Vagina (tissue), 2 donors: Measurements from ENCODE around the gene CHN1.

Experiments used
- POLR2A ChIP-seq, 2 donors: fragments of 450-650 bp; IDR thresholded peaks; one replicate each; pipeline ENCODE4 v1.6.1; 2017; ENCODE audit warnings: antibody characterized with exemption in 2 of 2, mild to moderate bottlenecking in 2 of 2, moderate library complexity in 2 of 2
- POLR2AphosphoS5 ChIP-seq, 2 donors: sonication (generic); formaldehyde crosslinking; IDR thresholded peaks; one replicate each; pipeline ENCODE4 v1.9.0; 2017; ENCODE audit warnings: antibody characterized with exemption in 2 of 2, mild to moderate bottlenecking in 2 of 2, low read depth in 1 of 2; ENCODE audit not compliant: insufficient read depth in 1 of 2
- TF ChIP-seq, protein P1 (sequence below), 3 experiments: fragments of 450-650 bp in 2 of 3; fragments of 200-600 bp in 1 of 3; sonication (generic) in 1 of 3; IDR thresholded peaks; one replicate each; pipeline ENCODE4 v1.5.1; 2017 to 2019; ENCODE audit warnings: antibody characterized with exemption in 3 of 3, mild to moderate bottlenecking in 2 of 3, moderate library complexity in 2 of 3

DNA sequence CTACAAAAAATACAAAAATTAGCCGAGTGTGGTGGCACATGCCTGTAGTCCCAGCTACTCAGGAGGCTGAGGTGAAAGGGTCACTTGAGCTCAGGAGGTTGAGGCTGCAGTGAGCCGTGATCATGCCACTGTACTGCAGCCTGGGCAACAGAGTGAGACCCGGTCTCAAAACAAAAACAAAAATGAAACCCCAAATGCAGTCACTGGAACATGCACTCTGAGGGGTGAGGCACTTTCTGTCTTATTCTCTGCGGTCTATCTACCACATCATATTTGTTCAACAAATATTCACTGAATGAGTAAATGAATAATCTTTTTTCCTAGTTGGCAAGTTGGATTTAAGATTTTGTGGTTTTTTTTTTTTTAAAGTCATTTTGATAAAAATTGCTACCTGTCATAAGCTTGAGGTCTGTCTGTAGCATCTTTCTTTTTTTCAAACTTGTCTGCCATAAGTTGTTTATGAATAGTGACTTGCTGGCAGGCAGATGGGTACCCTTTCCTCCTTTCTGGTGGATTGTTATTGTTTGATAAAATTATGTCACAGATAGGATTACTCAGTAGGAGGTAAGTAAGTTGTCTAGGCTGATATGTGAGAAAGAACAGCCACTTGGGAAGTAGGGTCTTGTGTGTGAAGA lies 252.7 kb downstream of the CHN1 start:
- TF ChIP-seq, protein P1, sequence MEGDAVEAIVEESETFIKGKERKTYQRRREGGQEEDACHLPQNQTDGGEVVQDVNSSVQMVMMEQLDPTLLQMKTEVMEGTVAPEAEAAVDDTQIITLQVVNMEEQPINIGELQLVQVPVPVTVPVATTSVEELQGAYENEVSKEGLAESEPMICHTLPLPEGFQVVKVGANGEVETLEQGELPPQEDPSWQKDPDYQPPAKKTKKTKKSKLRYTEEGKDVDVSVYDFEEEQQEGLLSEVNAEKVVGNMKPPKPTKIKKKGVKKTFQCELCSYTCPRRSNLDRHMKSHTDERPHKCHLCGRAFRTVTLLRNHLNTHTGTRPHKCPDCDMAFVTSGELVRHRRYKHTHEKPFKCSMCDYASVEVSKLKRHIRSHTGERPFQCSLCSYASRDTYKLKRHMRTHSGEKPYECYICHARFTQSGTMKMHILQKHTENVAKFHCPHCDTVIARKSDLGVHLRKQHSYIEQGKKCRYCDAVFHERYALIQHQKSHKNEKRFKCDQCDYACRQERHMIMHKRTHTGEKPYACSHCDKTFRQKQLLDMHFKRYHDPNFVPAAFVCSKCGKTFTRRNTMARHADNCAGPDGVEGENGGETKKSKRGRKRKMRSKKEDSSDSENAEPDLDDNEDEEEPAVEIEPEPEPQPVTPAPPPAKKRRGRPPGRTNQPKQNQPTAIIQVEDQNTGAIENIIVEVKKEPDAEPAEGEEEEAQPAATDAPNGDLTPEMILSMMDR (IDR thresholded peaks at IDR 0.05): no peak
- no peak for TF ChIP-seq POLR2AphosphoS5 (IDR thresholded peaks at IDR 0.05; ENCODE audit: insufficient read depth in 1 of 2, low read depth in 1 of 2)
- TF ChIP-seq POLR2A (IDR thresholded peaks at IDR 0.05): no peak
